ENCODE data around the gene ATXN2.
A peak's percentile ranks its signal among the peaks of the same experiment; 100 is the strongest.
"Not testable (repeated sequence)": the region's sequence is repeated elsewhere in the genome, so short reads cannot be mapped to it uniquely, and the experiment has no call there.

Gene ATXN2

DNA sequence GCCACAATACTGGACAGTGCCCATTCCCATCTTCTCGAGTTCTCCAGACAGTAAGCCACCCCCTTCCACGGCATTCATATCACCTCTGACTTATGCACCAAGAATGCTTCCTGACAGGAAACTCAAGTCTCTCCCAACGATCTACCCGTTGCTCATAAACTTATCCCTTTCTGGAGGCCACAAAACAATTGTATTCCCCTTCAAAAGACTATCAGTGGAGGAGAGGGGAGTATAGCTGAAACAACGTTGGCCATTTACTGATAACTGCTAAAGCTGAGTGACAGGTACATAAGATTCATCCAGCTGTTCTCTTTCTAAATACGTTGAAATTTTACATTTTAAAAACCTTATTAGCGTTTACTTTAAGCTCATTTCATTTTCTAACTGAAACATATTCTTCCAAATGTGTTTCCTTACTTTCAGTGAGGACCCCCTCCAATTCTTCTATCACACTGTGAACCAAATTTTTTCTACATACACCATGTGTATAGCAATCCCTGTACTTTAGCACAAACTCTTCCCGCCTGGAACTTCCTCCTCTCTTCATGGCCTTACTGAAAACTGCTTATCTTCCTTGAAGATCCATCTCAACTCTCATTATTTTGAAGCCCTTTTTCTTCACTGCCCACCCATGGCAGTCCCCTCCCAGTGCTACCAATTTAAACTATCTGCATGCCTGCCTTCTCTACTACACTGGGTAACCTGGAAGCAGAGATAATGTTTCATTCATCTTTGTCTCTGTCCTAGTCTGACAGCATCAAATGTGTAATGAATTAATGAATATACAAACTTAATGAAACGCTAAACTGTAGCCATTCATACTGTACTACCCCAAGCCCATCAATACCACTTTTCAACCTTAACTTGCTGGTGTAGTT is 28.8 kb downstream of the ATXN2 start:
- DNase-seq, result peak; percentile 94

- no peak for DNase-seq
Observed at GRCh38 chr12:111569363-111570083, 29.6 kb downstream of the ATXN2 start.

GRCh38 chr12:111560844-111561243 is 38.3 kb downstream of the ATXN2 start:
- not testable (repeated sequence) for DNase-seq

GRCh38 chr12:111558107-111558376 is 41.1 kb downstream of the ATXN2 start:
- peak; percentile 22 for DNase-seq

- peak; percentile 82 for DNase-seq
Observed at GRCh38 chr12:111557271-111558106, 41.6 kb downstream of the ATXN2 start.

- no peak for DNase-seq
Observed at GRCh38 chr12:111556676-111557075, 42.4 kb downstream of the ATXN2 start.

GRCh38 chr12:111555313-111555712 is 43.8 kb downstream of the ATXN2 start:
- not testable (repeated sequence) for DNase-seq

DNA sequence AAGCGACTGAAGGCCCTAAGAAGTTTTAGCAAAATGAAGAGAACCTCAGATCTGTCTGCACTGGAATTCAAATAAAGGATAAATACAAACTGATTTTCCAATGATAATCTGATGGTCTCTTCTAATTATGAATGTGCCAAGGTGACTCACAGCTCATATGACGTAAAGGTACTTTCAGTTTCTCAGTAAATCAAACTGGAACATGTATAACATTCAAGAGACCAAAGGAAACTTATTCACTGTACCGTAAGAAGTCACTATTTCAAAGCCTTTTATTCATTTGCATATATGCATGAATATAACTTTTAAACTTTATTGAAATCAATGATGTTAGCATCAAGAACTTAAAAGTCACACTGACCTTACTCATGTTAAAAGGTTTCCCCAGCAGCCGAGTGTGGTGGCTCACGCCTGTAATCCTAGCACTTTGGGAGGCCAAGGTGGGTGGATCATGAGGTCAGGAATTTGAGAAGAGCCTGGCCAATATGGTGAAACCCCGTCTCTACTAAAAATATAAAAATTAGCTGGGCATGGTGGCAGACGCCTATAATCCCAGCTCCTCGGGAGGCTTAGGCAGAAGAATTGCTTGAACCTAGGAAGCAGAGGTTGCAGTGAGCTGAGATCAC is 52.2 kb downstream of the ATXN2 start:
- DNase-seq, result no peak

- DNase-seq, result no peak
Observed at GRCh38 chr12:111546171-111546570, 52.9 kb downstream of the ATXN2 start.

- no peak for DNase-seq
Observed at GRCh38 chr12:111544032-111544431, 55.1 kb downstream of the ATXN2 start.

- peak; percentile 16 for DNase-seq
Observed at GRCh38 chr12:111532751-111533150, 66.4 kb downstream of the ATXN2 start.

GRCh38 chr12:111529424-111530368 is 69.4 kb downstream of the ATXN2 start:
- peak; percentile 65 for DNase-seq

GRCh38 chr12:111523587-111524167 is 75.4 kb downstream of the ATXN2 start:
- no peak for DNase-seq

- no peak for DNase-seq
Observed at GRCh38 chr12:111521801-111522200, 77.3 kb downstream of the ATXN2 start.

DNA sequence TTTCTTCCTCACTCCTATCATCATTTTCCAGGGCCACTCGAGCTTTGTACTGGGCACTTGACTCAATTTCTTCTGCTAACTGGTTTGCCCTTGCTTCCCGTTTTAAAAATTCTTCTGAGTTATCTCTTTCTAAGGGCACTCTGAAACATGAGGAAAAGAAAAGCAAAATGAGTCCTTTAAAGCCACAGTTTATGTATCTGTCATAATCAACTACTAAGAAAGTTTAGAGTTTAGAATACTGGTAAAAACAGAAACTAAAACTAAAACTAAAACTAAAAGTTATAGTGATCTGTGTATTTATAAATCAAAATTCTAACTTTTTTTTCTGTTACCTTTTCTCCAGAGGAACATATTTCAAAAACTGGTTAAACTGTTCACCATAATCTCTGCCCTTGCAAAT is 79.2 kb downstream of the ATXN2 start:
- no peak for DNase-seq

DNA sequence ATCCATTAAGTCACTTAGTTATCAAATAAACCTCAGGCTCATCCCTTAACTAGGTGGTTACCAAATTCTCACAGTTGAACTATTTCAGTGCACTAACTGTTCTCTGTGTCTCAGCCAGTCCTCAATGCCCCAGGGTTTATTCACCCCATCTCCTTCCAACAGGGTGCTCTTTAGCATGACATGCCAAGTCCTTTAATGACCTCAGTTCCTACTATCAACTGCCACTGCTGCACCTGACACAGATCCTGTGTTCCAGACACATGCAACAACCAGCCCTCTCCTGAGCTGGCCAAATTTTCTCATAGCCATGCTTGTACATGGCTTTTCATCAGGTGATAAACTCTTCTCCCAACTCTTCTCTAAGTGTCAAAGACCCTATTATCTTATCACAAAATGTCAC is 80.0 kb downstream of the ATXN2 start:
- DNase-seq, result no peak

DNA sequence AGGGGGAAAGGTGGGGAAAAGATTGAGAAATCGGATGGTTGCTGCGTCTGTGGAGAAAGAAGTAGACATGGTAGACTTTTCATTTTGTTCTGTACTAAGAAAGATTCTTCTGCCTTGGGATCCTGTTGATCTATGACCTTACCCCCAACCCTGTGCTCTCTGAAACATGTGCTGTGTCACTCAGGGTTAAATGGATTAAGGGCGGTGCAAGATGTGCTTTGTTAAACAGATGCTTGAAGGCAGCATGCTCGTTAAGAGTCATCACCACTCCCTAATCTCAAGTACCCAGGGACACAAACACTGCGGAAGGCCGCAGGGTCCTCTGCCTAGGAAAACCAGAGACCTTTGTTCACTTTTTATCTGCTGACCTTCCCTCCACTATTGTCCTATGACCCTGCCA is 91.4 kb downstream of the ATXN2 start:
- not testable (repeated sequence) for DNase-seq

DNA sequence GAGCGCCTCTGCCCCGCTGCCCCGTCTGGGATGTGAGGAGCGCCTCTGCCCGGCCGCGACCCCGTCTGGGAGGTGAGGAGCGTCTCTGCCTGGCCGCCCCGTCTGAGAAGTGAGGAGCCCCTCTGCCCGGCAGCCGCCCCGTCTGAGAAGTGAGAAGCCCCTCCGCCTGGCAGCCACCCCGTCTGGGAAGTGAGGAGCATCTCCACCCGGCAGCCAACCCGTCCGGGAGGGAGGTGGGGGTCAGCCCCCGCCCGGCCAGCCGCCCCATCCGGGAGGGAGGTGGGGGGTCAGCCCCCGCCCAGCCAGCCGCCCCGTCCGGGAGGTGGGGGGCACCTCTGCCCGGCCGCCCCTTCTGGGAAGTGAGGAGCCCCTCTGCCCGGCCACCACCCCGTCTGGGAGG is 91.9 kb downstream of the ATXN2 start:
- DNase-seq, result not testable (repeated sequence)

DNA sequence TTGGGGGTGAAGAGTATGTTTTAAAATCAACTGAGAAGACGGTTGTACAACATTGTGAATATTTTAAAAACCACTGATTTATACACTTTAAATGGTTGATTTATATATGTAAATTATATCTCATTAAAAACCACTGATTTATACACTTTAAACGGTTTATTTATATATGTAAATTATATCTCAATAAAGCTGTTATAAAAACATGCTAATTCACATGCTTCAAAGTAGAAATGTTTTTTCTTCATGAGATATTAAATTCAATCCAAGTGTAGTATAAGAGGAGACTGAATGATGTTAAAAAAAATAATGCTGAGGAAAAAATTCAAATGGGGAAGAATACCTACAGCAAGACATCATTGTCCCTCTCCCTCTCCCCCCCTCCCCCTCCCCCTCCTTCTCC is 92.9 kb downstream of the ATXN2 start:
- DNase-seq, result no peak

GRCh38 chr12:111505601-111506036 is 93.5 kb downstream of the ATXN2 start:
- no peak for DNase-seq

DNA sequence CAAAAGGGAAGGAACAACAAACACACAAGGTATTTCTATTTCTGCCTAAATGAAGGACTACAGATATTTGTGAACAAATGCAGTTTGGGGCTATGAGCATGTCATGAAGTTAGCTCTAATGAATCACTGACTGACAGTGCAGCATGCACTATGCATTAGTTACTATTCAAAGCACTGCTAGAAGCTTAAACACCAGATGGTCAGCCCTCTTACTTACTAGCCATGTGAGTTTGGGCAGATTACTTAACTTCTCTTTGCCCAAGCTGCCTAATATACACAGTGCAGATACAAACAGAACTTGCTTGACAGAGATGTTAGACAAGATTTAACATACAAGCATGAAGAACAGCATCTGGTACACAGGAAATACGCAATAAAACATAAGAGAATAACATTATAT is 96.0 kb downstream of the ATXN2 start:
- DNase-seq, result no peak
